GM23338 (cell line): ENCODE measurements around the gene DNAJC15. TPM values are rescaled to one million over a fixed set of nuclear protein-coding genes. Genes with fewer than 3 reads are reported as not detected.

ENCODE experiments used
- ATAC-seq: fragments of 200-7000 bp; cut with Tn5 transposase; 3 replicates; pipeline ENCODE4 v1.9.1; 2020
- DNase-seq: peaks from one replicate; pipeline ENCODE4 v3.0.0-alpha.2; 2015; ENCODE audit warnings: low spot score
- H2AFZ ChIP-seq: fragments of 200-600 bp; sonication (generic); 2 replicates; pipeline ENCODE4 v1.8.0; 2016; ENCODE audit warnings: antibody characterized with exemption, mild to moderate bottlenecking, moderate library complexity
- H3F3A ChIP-seq: fragments of 200-600 bp; sonication (generic); replicated peaks from 2 replicates; pipeline ENCODE4 v1.8.0; 2017; ENCODE audit warnings: antibody characterized with exemption, mixed run types, low read depth
- H3K27ac ChIP-seq: fragments of 200-600 bp; sonication (generic); 2 replicates; pipeline ENCODE4 v1.6.1; 2016; ENCODE audit warnings: low read depth
- H3K27me3 ChIP-seq: fragments of 200-600 bp; sonication (generic); 2 replicates; pipeline ENCODE4 v1.8.0; 2016; ENCODE audit warnings: mild to moderate bottlenecking, mixed run types, moderate library complexity; ENCODE audit not compliant: insufficient read depth
- H3K36me3 ChIP-seq: fragments of 200-600 bp; sonication (generic); 2 replicates; pipeline ENCODE4 v1.8.0; 2016; ENCODE audit warnings: mild to moderate bottlenecking; ENCODE audit not compliant: insufficient read depth
- H3K4me1 ChIP-seq: fragments of 200-600 bp; sonication (generic); 2 replicates; pipeline ENCODE4 v1.8.0; 2016; ENCODE audit warnings: mild to moderate bottlenecking, moderate library complexity; ENCODE audit not compliant: insufficient read depth
- H3K4me2 ChIP-seq: fragments of 200-600 bp; sonication (generic); 2 replicates; pipeline ENCODE4 v1.7.1; 2017; ENCODE audit warnings: mixed run types
- H3K4me3 ChIP-seq: fragments of 200-600 bp; sonication (generic); 2 replicates; pipeline ENCODE4 v1.6.1; 2016; ENCODE audit warnings: mixed run types
- H3K79me2 ChIP-seq: fragments of 200-600 bp; sonication (generic); replicated peaks from 2 replicates; pipeline ENCODE4 v1.8.0; 2017; ENCODE audit warnings: mild to moderate bottlenecking; ENCODE audit not compliant: insufficient read depth
- H3K9me2 ChIP-seq: fragments of 200-600 bp; sonication (generic); 2 replicates; pipeline ENCODE4 v1.8.0; 2017; ENCODE audit not compliant: insufficient read depth
- H4K20me1 ChIP-seq: fragments of 200-600 bp; sonication (generic); replicated peaks from 2 replicates; pipeline ENCODE4 v1.8.0; 2017; ENCODE audit warnings: mild to moderate bottlenecking; ENCODE audit not compliant: insufficient read depth
- H3K27ac Mint-ChIP-seq: 2 replicates; pipeline ENCODE4 v1.8.0; 2020; ENCODE audit warnings: inconsistent platforms, mild to moderate bottlenecking, moderate library complexity, mixed read lengths
- H3K27me3 Mint-ChIP-seq: 3 replicates; pipeline ENCODE4 v1.8.0; 2022; ENCODE audit warnings: low read depth, mild to moderate bottlenecking, moderate library complexity, mixed read lengths, inconsistent platforms; ENCODE audit not compliant: insufficient read depth, poor library complexity
- H3K36me3 Mint-ChIP-seq: 3 replicates; pipeline ENCODE4 v1.8.0; 2021; ENCODE audit warnings: low read depth, mild to moderate bottlenecking, inconsistent platforms, moderate library complexity, mixed read lengths
- H3K4me1 Mint-ChIP-seq: 3 replicates; pipeline ENCODE4 v1.8.0; 2020; ENCODE audit warnings: mild to moderate bottlenecking, inconsistent platforms, mixed read lengths
- H3K4me3 Mint-ChIP-seq: 3 replicates; pipeline ENCODE4 v1.8.0; 2021; ENCODE audit warnings: moderate library complexity, mild to moderate bottlenecking, inconsistent platforms, mixed read lengths
- H3K9me3 Mint-ChIP-seq: 3 replicates; pipeline ENCODE4 v1.8.0; 2020; ENCODE audit warnings: moderate library complexity, mild to moderate bottlenecking, inconsistent platforms, mixed read lengths
- CREB1 ChIP-seq: fragments of 250-450 bp; sonication (Bioruptor Pico); IDR thresholded peaks from 2 replicates; pipeline ENCODE4 v1.5.0; 2020; ENCODE audit warnings: low read depth, mild to moderate bottlenecking, moderate library complexity
- CTCF ChIP-seq, 2 experiments: fragments of 200-600 bp in 1 of 2; sonication (generic) in 1 of 2; conservative IDR thresholded peaks; 2 replicates each; pipeline versions ENCODE4 v1.5.1 to v1.6.1; 2016 to 2017; ENCODE audit warnings: antibody characterized with exemption in 2 of 2, low read depth in 2 of 2, mild to moderate bottlenecking in 2 of 2, moderate library complexity in 1 of 2
- ETS1 ChIP-seq: IDR thresholded peaks from 2 replicates; pipeline ENCODE4 v1.6.1; 2016; ENCODE audit warnings: antibody characterized with exemption
- EZH2 ChIP-seq: fragments of 200-600 bp; sonication (generic); IDR thresholded peaks from one replicate; pipeline ENCODE4 v1.8.0; 2017; ENCODE audit warnings: antibody characterized with exemption, mild to moderate bottlenecking, low read depth; ENCODE audit not compliant: unreplicated experiment
- EZH2phosphoT487 ChIP-seq: fragments of 200-600 bp; sonication (generic); IDR thresholded peaks from one replicate; pipeline ENCODE4 v1.8.1; 2018; ENCODE audit warnings: antibody characterized with exemption; ENCODE audit not compliant: unreplicated experiment
- JUNB ChIP-seq: IDR thresholded peaks from one replicate; pipeline ENCODE4 v1.6.1; 2016; ENCODE audit warnings: antibody characterized with exemption; ENCODE audit not compliant: unreplicated experiment
- NANOG ChIP-seq: IDR thresholded peaks from 2 replicates; pipeline ENCODE4 v1.6.1; 2016; ENCODE audit warnings: antibody characterized with exemption, borderline replicate concordance
- POLR2AphosphoS5 ChIP-seq: IDR thresholded peaks from 2 replicates; pipeline ENCODE4 v1.6.1; 2016; ENCODE audit warnings: antibody characterized with exemption, low read depth
- REST ChIP-seq: IDR thresholded peaks from one replicate; pipeline ENCODE4 v1.6.1; 2018; ENCODE audit warnings: antibody characterized with exemption; ENCODE audit not compliant: unreplicated experiment
- STAT1 ChIP-seq: IDR thresholded peaks from one replicate; pipeline ENCODE4 v1.6.1; 2016; ENCODE audit warnings: antibody characterized with exemption; ENCODE audit not compliant: unreplicated experiment
- ZNF114 ChIP-seq: fragments of 250-450 bp; sonication (Bioruptor Pico); IDR thresholded peaks from 2 replicates; pipeline ENCODE4 v1.5.0; 2020; ENCODE audit warnings: mild to moderate bottlenecking, moderate library complexity
- ZNF331 ChIP-seq: fragments of 250-450 bp; sonication (Bioruptor Pico); IDR thresholded peaks from 2 replicates; pipeline ENCODE4 v1.5.0; 2020; ENCODE audit warnings: low read depth, mild to moderate bottlenecking, moderate library complexity
- ZNF462 ChIP-seq: fragments of 250-450 bp; sonication (Bioruptor Pico); IDR thresholded peaks from 2 replicates; pipeline ENCODE4 v1.5.0; 2020; ENCODE audit warnings: mild to moderate bottlenecking, moderate library complexity
- polyA plus RNA-seq: library from polyadenylated mRNA; unstranded; fragments of >200 nt; fragmentation: Nextera tagmentation; extraction: Ambion mirVana; gene quantifications from 2 replicates; pipeline ENCODE4 v1.2.1, GENCODE V29; 2016
- total RNA-seq: library from RNA; depleted of rRNA; stranded (reverse); fragments of >200 nt; shearing (Covaris generic); gene quantifications from 2 replicates; pipeline ENCODE4 v1.2.3, GENCODE V29; 2014

The DNAJC15 gene
- total and polyA plus RNA-seq, 2 experiments from 2014 or later: 11.4 to 80.4 TPM

GRCh38 chr13:43046259-43046658, 22.9 kb downstream of the DNAJC15 start:
- no peak for ATAC-seq
- Histone ChIP-seq H2AFZ (no peak overlapping the region), H3K27ac (no peak overlapping the region), H3K4me3 (no peak overlapping the region), H3K79me2 (peaks cover 11% of the 10 kb centered on the region; the same call in 1 of the 2 replicates), H3K9me2 (no peaks in the 10 kb centered on the region), H3K36me3 (no peaks in the 10 kb centered on the region), H4K20me1 (no peaks in the 10 kb centered on the region), H3K4me2 (no peak overlapping the region), H3K27me3 (no peaks in the 10 kb centered on the region), H3F3A (no peaks in the 10 kb centered on the region), H3K4me1 (no peaks in the 10 kb centered on the region)
- H3K4me3 Mint-ChIP-seq: no peak overlapping the region
- DNase-seq: no peak
- peaks cover 8% of the 10 kb centered on the region for H3K4me1 Mint-ChIP-seq
- TF ChIP-seq ZNF114 (CRISPR knock-in tag) (no peak), EZH2 (no peak), ZNF331 (CRISPR knock-in tag) (no peak), CREB1 (CRISPR knock-in tag) (no peak), EZH2phosphoT487 (no peak), ETS1 (no peak), NANOG (no peak), JUNB (no peak), STAT1 (no peak), ZNF462 (no peak), REST (no peak), POLR2AphosphoS5 (no peak), CTCF (conservative IDR thresholded peaks at IDR 0.05; ENCODE audit: low read depth in 2 of 2) (no peak)
- H3K36me3 Mint-ChIP-seq: no peaks in the 10 kb centered on the region
- H3K9me3 Mint-ChIP-seq: no peaks in the 10 kb centered on the region
- H3K27me3 Mint-ChIP-seq: no peaks in the 10 kb centered on the region
- no peak overlapping the region; the same call in 1 of the 2 replicates for H3K27ac Mint-ChIP-seq
